ENCODE results near the gene TMEM231.
"Not testable (repeated sequence)": the region's sequence is repeated elsewhere in the genome, so short reads cannot be mapped to it uniquely, and the experiment has no call there.

TMEM231 gene

GRCh38 chr16:75529959-75530358 is 26.1 kb downstream of the TMEM231 start:
- no peak for DNase-seq

- no peak for DNase-seq
Measured at GRCh38 chr16:75529056-75529905, 26.8 kb downstream of the TMEM231 start.

- DNase-seq: no peak
Measured at GRCh38 chr16:75527825-75528299, 28.2 kb downstream of the TMEM231 start.

- no peak for DNase-seq
Measured at GRCh38 chr16:75526032-75526790, 29.8 kb downstream of the TMEM231 start.

GRCh38 chr16:75519175-75519574 is 36.9 kb downstream of the TMEM231 start:
- no peak for DNase-seq

- DNase-seq: not testable (repeated sequence)
Measured at GRCh38 chr16:75516189-75516966, 39.7 kb downstream of the TMEM231 start.

- no peak for DNase-seq
Measured at GRCh38 chr16:75514296-75514695, 41.8 kb downstream of the TMEM231 start.

- peak; percentile 59 for DNase-seq
Measured at GRCh38 chr16:75506574-75506973, 49.5 kb downstream of the TMEM231 start.

GRCh38 chr16:75506107-75506506 is 49.9 kb downstream of the TMEM231 start:
- DNase-seq: no peak

- no peak for DNase-seq
Measured at GRCh38 chr16:75503801-75504200, 52.3 kb downstream of the TMEM231 start.

GRCh38 chr16:75502916-75503605 is 53.0 kb downstream of the TMEM231 start:
- no peak for DNase-seq

- not testable (repeated sequence) for DNase-seq
Measured at GRCh38 chr16:75501820-75502219, 54.2 kb downstream of the TMEM231 start.

- no peak for DNase-seq
Measured at GRCh38 chr16:75501359-75501758, 54.7 kb downstream of the TMEM231 start.

GRCh38 chr16:75498605-75499322 is 57.3 kb downstream of the TMEM231 start:
- DNase-seq: not testable (repeated sequence)

- DNase-seq: no peak
Measured at GRCh38 chr16:75497558-75497957, 58.5 kb downstream of the TMEM231 start.

- no peak for DNase-seq
Measured at GRCh38 chr16:75495076-75495674, 60.9 kb downstream of the TMEM231 start, which contains the start of gene CHST6. TSS of gene CHST6 (minus strand) at chr16:75495441. CDS start at chr16:75479828, 15,613 bp downstream.

GRCh38 chr16:75494661-75495075 is 61.4 kb downstream of the TMEM231 start:
- DNase-seq: no peak

- DNase-seq: no peak
Measured at GRCh38 chr16:75494184-75494583, 61.9 kb downstream of the TMEM231 start.

- DNase-seq: no peak
Measured at GRCh38 chr16:75491876-75492275, 64.2 kb downstream of the TMEM231 start.

- DNase-seq: no peak
Measured at GRCh38 chr16:75488322-75488721, 67.7 kb downstream of the TMEM231 start.
